Stimulated activated CD4-positive, alpha-beta T cell treated with anti-CD3 and anti-CD28 coated beads, Interleukin-15, amount 100 ng/mL, for 48 hours (primary cell): ENCODE data around the gene SLC37A1.

Experiments used
- DNase-seq, 2 donors: peaks; one replicate each; pipeline ENCODE4 v3.0.0-alpha.2; 2020; ENCODE audit warnings: low read depth in 2 of 2

SLC37A1 gene

GRCh38 chr21:42505090-42505726 is 8.4 kb upstream of the SLC37A1 start:
- no peak for DNase-seq

GRCh38 chr21:42507418-42507817 is 6.2 kb upstream of the SLC37A1 start:
- no peak for DNase-seq

GRCh38 chr21:42508371-42508770 is 5.3 kb upstream of the SLC37A1 start:
- DNase-seq, result no peak

DNA sequence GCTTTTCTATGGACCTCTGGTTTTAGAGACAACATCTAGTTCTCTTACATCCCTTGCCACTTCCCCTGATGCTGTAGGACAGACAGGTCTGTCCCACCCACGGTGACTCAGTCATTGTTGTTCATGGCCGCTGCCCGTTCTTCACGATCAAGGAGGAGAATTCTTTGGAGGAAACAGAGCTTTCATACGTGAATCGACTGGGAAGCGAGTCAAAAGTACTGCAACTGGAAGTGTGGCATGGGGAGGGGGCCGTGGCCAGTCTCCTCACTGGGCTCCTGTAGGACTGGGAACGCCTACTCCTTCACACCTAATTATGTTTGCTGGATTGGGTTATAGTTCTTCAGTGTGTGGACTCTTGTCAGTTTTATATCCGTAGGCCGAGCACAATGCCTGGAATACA is 4.4 kb upstream of the SLC37A1 start:
- DNase-seq, result no peak

DNA sequence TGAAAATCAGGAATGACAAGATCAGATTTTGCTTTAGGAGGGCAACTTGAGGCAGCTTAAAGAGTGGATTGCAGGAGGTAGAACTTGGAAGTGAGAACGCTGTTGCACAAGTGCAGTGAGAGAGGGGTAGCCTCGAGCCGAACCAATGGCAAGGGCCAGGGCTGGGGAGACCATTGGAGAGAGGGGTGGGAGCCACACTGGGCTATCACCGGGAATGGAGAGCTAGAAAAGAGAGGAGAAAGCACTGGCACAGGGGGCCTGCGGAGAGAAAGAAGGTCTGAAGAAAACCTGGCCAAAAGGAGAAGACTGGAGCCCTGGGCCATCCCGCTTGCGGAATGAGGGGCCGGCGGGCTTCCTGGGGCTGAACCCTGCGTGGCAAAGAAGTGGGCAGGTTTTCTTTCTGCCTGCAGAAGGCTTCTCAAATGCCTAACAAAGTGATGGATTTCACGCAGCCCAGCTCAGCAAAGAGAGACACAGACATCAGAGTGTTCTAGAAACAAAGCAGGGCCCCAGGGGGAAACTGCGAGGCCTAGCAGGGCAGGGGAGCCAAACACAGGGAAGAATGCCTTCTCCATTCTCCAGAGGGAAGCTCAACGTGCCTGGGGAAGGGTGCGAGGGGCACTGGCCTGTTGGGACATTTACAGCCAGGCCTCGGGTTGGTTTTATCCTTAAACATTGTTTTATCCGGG is 1.2 kb upstream of the SLC37A1 start:
- DNase-seq, result no peak

- peak; percentile 22 to 53 for DNase-seq
Measured at GRCh38 chr21:42513985-42514882, 582 bp downstream of the SLC37A1 start.

DNA sequence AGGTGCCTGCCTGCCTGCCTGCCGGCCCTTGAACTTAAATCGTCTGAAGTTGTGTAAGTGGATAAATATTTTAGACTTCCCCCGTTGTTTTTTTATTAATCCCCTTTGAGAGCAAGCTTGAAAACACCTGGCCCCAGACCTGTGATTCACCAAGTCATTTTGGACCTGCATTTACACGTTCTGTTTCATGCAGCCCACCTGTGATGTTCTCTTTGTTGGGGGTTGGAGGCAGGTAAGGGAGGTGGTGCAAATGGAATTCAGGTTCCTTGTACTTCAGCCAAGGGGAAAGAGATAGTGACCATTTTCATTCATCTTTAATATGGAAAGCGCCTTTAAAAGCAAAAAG is 1.2 kb downstream of the SLC37A1 start:
- no peak for DNase-seq

GRCh38 chr21:42515708-42516502 is 2.3 kb downstream of the SLC37A1 start:
- no peak for DNase-seq

- DNase-seq, result no peak
Measured at GRCh38 chr21:42518215-42518614, 4.6 kb downstream of the SLC37A1 start.

DNA sequence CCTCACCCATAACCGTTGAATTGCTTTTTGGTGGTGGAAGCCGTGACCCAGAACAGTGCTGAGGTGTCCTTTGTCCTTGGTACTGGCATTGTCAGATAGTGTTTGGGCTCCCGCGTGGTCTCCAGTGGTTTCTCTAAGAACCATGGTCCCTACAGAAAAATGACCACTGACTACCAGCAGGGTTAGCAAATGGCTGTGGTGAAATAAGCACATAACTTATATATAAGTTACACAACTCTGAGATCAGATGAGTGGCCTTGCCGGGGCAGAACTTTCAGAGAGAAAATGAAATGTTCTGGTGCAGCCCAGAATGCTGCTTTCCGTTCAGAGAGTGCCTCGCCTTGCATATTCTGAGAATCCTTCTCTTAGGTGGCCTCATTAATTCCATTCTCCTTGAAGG is 5.0 kb downstream of the SLC37A1 start:
- no peak for DNase-seq

DNA sequence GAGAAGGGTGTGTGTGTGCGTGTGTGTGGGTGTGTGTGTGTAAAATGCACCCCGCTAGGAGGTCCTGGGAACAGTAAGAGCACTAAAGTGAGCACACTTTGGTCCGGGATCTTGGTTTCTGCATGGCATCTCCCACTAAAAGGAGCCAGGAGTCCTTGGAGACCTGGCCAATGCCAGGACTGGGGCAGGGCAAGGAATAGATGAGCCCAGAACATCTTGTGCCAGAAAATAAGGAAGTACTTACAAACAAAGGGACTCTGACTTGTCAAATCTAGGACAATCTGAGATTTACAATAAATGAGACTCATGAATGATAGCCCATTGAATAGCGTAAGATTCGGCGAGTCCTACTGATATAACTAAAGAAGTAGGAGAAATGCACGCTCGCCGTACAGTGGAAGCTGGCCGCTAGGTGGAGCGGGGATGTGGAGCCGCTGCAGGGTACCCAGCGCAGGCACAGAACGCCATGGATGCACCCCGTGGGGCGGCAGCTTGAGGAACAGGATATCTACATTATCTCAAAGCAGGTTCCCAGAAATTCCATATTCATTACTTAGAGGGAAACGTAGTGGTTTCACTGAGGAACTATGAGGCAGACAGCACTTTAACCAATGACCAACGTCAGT is 7.1 kb downstream of the SLC37A1 start:
- DNase-seq, result no peak

DNA sequence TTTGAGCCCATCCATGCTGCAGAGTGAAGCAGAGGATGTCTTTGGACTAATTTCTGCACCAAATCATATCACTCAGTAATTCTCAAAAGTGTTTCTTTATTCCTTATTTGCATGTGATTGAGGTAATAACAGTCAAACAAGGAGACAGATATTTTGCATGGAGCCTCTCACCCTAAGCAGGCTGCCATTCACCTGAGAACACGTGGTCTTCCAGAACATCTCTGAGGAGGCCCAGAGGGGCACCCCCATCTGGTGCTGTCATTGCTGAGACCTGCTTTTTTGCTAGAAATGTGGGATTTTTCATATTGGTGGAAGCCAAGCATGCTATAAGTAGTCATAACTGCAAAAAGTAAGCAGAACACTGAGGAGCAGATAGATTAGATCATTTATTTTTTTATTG is 7.7 kb downstream of the SLC37A1 start:
- DNase-seq, result no peak

- DNase-seq, result no peak
Measured at GRCh38 chr21:42521805-42522204, 8.2 kb downstream of the SLC37A1 start.

GRCh38 chr21:42522271-42522670 is 8.6 kb downstream of the SLC37A1 start:
- DNase-seq, result no peak

GRCh38 chr21:42522771-42523170 is 9.1 kb downstream of the SLC37A1 start:
- DNase-seq, result no peak

- no peak for DNase-seq
Measured at GRCh38 chr21:42523211-42523610, 9.6 kb downstream of the SLC37A1 start.

GRCh38 chr21:42523941-42524340 is 10.3 kb downstream of the SLC37A1 start:
- DNase-seq, result no peak

- no peak for DNase-seq
Measured at GRCh38 chr21:42524341-42525028, 10.8 kb downstream of the SLC37A1 start.

DNA sequence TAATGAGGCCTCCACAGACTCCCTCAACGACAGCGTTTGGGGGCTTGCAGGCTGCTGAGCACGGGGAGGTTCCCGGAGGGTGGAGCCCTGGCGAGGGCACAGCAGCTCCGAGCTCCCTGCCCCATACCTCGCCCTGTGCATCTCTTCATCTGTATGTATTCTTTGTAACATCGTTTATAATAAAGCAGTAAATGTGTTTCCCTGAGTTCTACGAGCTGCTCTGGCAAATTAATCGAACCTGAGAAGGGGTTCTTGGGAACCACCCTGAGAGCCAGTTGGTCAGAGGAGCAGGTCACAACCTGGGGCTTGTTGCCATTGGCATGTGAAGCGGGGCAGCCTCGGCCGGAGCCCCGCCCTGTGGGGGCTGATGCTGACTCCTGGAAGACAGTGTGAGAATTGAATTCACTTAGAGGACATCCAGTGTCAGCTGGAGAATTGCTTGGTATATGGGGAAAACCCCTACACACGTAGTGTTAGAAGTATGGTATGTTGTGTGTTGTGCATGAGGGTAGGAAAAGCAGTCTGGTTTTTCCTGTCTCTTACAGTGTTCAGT is 11.5 kb downstream of the SLC37A1 start:
- no peak for DNase-seq

- no peak for DNase-seq
Measured at GRCh38 chr21:42525676-42526378, 12.2 kb downstream of the SLC37A1 start.
